ENCODE data around the gene RBM47.

- TF ChIP-seq POLR2A (IDR thresholded peaks at IDR 0.05) = no peak
- no peak for TF ChIP-seq CTCF (IDR thresholded peaks at IDR 0.05)
These were observed 21.6 kb upstream of the RBM47 start for GRCh38 chr4:40651280-40651679.

All from vagina (tissue), 2 donors.